ENCODE data around the gene FRG1. TPM values are rescaled to one million over a fixed set of nuclear protein-coding genes. Genes with fewer than 3 reads are reported as not detected.
"Not testable (repeated sequence)": the region's sequence is repeated elsewhere in the genome, so short reads cannot be mapped to it uniquely, and the experiment has no call there.

FRG1 gene
- total RNA-seq, 4 donors from 2014 or later: 30.7 to 40.0 (median 36.7) TPM

DNA sequence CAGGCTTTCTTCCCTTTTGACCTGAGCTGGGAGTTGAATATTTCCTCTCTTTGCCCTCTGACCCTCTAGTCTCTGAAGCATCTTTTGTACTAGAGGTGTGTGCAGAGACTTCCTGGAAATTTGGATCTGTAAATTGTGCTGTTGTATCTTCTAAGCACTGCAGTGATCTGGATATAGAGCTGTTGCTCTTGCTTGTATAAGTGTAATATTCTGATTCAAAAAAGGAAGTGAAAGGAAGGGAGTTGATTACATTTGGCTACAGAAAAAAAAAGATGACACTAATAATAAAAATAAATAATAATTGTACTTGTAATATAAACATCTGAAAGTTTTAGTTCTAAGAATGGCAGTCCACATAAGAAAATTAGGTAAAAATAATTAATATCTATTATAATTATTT lies 33.0 kb downstream of the FRG1 start:
- Histone ChIP-seq H3K27me3 (no peaks in the 10 kb centered on the region), H3K27ac (replicated peaks in 1 of 4) (no peak overlapping the region), H3K36me3 (no peaks in the 10 kb centered on the region), H3K4me1 (no peaks in the 10 kb centered on the region), H3K9me3 (no peaks in the 10 kb centered on the region), H3K4me3 (no peak overlapping the region)
- DNase-seq (ENCODE audit: extremely low spot score): no peak
- TF ChIP-seq, protein P1, sequence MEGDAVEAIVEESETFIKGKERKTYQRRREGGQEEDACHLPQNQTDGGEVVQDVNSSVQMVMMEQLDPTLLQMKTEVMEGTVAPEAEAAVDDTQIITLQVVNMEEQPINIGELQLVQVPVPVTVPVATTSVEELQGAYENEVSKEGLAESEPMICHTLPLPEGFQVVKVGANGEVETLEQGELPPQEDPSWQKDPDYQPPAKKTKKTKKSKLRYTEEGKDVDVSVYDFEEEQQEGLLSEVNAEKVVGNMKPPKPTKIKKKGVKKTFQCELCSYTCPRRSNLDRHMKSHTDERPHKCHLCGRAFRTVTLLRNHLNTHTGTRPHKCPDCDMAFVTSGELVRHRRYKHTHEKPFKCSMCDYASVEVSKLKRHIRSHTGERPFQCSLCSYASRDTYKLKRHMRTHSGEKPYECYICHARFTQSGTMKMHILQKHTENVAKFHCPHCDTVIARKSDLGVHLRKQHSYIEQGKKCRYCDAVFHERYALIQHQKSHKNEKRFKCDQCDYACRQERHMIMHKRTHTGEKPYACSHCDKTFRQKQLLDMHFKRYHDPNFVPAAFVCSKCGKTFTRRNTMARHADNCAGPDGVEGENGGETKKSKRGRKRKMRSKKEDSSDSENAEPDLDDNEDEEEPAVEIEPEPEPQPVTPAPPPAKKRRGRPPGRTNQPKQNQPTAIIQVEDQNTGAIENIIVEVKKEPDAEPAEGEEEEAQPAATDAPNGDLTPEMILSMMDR (IDR thresholded peaks at IDR 0.05): no peak
- TF ChIP-seq POLR2AphosphoS5 (IDR thresholded peaks at IDR 0.05) (no peak), POLR2A (IDR thresholded peaks at IDR 0.05; ENCODE audit: low read depth) (no peak), EP300 (IDR thresholded peaks at IDR 0.05) (no peak)
- intact Hi-C loops (cut with DNase I): no loop called here

DNA sequence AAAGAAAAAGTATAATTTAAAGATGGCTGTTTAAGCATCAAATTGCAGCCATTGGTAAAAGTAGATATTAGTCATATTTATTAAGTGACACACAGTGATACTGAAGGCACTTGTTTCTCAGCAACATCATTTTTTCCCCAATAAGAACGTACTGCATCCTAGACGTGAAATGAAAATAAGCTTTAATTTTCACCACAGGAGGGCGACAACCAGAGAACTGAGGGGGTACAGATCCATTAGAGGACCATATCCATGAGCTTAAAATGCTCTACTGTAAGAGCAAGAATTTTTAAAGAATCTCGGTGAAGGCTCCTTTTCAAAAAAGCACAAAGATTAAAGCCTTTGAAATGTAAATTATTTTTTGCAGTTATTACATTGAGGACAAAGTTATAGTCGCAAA lies 33.4 kb downstream of the FRG1 start:
- 52% methylated on average over 5 of the region's 5 CpGs for WGBS
- intact Hi-C loops (cut with DNase I): no loop called here
- no peak for DNase-seq (ENCODE audit: extremely low spot score)
- TF ChIP-seq, protein P1 (IDR thresholded peaks at IDR 0.05): no peak
- TF ChIP-seq POLR2AphosphoS5 (IDR thresholded peaks at IDR 0.05) (no peak), EP300 (IDR thresholded peaks at IDR 0.05) (no peak), POLR2A (IDR thresholded peaks at IDR 0.05; ENCODE audit: low read depth) (no peak)
- no peaks in the 10 kb centered on the region for H3K4me1 ChIP-seq
- H3K9me3 ChIP-seq: no peaks in the 10 kb centered on the region
- no peak overlapping the region for H3K4me3 ChIP-seq
- no peak overlapping the region for H3K27ac ChIP-seq (replicated peaks in 1 of 4)
- H3K36me3 ChIP-seq: no peaks in the 10 kb centered on the region
- no peaks in the 10 kb centered on the region for H3K27me3 ChIP-seq

DNA sequence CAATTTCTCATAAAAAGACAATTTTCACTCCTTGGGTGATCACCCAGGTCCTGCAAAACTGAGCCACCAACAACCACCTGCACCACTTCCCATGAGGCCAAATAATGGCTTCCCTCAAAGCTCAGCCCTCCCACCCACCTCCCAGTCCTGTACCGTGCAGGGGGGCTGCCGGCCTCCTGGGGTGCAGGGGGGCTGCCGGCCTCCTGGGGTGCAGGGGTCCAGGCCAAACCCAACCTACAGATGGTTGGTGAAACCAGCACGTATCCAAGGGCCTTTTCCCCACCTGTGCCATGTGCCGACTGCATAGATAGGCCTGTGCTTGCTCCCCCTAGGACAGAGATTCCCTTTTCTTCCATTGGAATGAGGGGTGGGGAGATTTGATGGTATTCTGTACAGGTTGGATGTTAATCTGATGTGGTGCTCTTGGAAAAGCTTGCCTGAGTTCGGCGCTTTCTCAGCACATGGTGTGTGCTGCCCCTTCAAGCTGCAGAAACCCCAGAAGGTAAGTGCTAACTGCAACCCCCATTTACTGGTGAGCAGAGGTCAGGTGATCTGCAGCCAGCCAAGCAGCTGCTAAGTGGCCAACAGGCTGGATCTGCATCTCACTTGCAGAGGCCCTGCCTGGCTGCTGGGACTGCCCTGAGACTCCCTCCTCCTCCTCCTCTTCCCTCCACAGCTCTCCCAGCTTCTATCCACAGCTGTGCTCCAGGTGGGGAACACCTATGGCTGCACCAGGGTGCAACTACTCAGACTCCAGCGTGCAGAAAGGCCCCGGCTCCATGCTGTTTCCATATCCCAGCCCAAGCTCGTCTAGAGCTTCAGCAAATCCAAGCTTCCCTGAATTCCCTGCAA lies 38.8 kb downstream of the FRG1 start:
- no peaks in the 10 kb centered on the region for H3K4me1 ChIP-seq
- intact Hi-C loops (cut with DNase I): no loop called here
- H3K27ac ChIP-seq (replicated peaks in 1 of 4): no peak overlapping the region
- no peak overlapping the region for H3K4me3 ChIP-seq
- no peak for DNase-seq (ENCODE audit: extremely low spot score)
- 67% methylated on average over 10 of the region's 10 CpGs for WGBS
- peaks cover 0 to 6% (median 0%) of the 10 kb centered on the region in 4 donors for H3K27me3 ChIP-seq
- TF ChIP-seq POLR2A (IDR thresholded peaks at IDR 0.05; ENCODE audit: low read depth) (no peak), POLR2AphosphoS5 (IDR thresholded peaks at IDR 0.05) (no peak), EP300 (IDR thresholded peaks at IDR 0.05) (no peak)
- TF ChIP-seq, protein P1 (IDR thresholded peaks at IDR 0.05): no peak
- no peaks in the 10 kb centered on the region for H3K36me3 ChIP-seq
- H3K9me3 ChIP-seq: no peaks in the 10 kb centered on the region

DNA sequence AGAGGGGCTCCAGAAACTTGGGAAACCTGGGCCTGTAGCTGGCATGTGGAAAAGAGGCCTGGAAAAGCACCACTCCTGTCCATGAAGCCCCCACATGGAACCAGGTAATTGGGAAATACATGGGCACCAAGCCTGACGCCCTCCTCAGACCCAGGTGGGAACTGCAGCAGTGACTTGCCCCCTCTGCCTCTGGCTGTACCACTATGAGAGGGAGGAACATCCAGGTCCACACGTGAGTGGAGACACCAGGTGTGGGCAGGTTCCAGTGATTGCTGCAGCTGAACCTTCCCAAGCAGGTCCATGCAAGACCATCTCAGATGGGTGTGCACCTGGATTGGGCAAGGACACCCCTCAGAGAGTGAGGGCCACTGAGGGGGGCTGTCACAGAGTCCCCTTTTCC lies 39.6 kb downstream of the FRG1 start:
- H3K36me3 ChIP-seq; DNase-seq (ENCODE audit: extremely low spot score); H3K4me1 ChIP-seq; H3K4me3 ChIP-seq; H3K27me3 ChIP-seq; H3K27ac ChIP-seq (replicated peaks in 1 of 4); H3K9me3 ChIP-seq; intact Hi-C loops (cut with DNase I): not testable (repeated sequence)
- 70% methylated on average over 2 of the region's 2 CpGs for WGBS

DNA sequence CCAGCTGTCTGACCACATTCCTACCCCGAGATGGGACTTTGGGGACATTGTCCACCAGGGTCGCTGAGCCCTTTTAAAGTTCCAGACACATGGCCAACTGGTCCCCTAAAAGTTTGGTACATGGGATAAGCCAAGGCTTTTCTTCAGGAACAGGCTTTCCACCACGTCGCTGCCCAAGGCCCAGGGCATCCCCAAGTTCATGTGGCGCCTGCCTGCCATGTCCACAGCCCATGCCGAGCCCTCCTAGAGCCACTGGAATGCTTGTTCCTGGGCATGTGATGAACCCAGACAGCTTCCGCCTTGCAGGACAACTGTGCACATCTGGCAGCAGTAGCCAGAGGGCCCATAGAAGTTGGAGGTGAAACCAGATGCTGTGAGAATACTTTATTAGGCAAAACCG lies 41.3 kb downstream of the FRG1 start:
- no peak for DNase-seq (ENCODE audit: extremely low spot score)
- Histone ChIP-seq H3K27me3 (peaks cover 0 to 6% (median 0%) of the 10 kb centered on the region in 4 donors), H3K4me1 (no peaks in the 10 kb centered on the region), H3K9me3 (no peaks in the 10 kb centered on the region), H3K27ac (replicated peaks in 1 of 4) (no peak overlapping the region), H3K4me3 (no peak overlapping the region), H3K36me3 (no peaks in the 10 kb centered on the region)
- intact Hi-C loops (cut with DNase I): no loop called here
- 95% methylated on average over 6 of the region's 8 CpGs for WGBS
- TF ChIP-seq EP300 (IDR thresholded peaks at IDR 0.05) (no peak), POLR2AphosphoS5 (IDR thresholded peaks at IDR 0.05) (no peak), POLR2A (IDR thresholded peaks at IDR 0.05; ENCODE audit: low read depth) (no peak)
- TF ChIP-seq, protein P1 (IDR thresholded peaks at IDR 0.05): no peak

DNA sequence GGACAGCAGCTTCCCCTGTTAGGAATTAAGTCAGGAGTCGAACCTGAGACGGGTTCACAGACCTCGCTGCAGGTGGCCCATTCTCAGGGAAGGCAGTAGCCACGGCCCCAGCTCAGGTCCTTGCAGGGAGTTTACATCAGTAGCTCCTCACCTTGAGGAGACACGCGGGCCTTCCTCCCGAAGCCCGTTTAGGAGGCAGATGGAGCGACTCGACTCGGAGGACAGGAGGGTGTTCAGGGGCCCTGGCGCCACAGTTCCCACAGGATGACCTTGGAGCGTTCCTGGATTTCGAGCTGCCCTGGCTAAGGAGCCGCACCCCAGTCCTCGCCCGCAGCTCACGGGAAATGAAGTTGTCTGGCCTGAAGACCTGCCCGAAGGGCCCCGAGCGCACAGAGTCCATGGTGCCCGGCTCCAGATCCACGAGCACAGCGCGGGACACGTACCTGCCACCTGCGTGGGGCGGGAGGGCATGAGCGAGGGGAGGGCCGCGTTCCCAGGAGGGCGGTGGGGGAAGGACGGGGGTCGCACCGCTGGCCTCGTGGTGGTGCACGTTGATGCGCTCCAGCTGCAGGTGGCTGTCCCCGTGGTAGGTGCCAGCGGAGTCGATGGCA lies 43.3 kb downstream of the FRG1 start:
- H3K4me3 ChIP-seq; H3K4me1 ChIP-seq; H3K36me3 ChIP-seq; H3K9me3 ChIP-seq; intact Hi-C loops (cut with DNase I); H3K27ac ChIP-seq (replicated peaks in 1 of 4); DNase-seq (ENCODE audit: extremely low spot score); H3K27me3 ChIP-seq: not testable (repeated sequence)
- WGBS: 81% methylated on average over 4 of the region's 41 CpGs

DNA sequence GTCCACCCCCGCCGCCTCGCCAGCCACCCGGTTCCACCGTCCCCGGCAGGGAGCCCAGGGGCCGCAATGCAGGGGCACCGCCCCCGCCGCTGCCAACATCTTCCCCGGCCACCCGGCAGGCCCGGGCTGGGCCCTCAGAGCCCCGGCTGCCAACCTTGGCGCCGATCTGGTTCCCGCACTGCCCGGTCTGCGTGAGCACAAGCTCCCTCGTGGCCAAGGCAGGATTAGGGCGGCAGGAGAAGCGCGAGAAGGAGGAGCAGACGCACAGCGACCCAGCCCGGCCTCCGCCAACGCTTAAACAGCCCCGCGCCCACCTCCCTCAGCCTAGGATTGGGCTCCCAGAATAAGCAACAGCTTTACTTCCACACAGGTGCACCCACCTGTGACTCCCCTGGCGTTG lies 44.0 kb downstream of the FRG1 start:
- H3K36me3 ChIP-seq; H3K27me3 ChIP-seq; H3K4me3 ChIP-seq; H3K4me1 ChIP-seq; H3K9me3 ChIP-seq; DNase-seq (ENCODE audit: extremely low spot score); H3K27ac ChIP-seq (replicated peaks in 1 of 4); intact Hi-C loops (cut with DNase I): not testable (repeated sequence)
- WGBS: 60% methylated on average over 7 of the region's 31 CpGs

DNA sequence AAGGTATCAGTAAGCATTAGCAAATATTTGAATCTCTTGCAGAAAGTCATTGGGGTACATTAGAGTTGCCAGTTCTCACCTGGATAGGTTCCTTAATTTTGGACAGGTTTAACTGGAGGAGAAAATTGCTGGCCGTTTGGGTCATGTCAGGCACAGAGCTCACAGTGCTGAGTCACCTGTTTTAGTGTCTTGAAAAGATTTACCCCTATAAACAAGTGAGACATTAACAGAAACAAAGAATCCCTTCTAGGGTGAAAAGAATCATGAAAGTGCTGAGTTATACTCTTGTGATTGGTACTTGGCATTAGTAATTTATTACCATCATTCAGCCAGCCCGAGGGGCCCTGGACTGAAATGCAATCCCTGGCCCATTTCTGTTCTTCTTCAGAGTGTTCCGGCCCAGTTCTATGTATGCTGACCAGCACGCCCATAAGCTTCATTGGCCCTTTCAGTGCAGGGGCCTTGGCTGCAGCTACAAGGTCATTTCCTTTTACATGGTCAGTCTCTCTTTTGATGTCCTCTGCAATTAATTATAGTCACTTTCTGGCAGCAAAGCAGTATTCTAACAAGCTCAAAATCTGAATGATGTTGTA lies 45.1 kb downstream of the FRG1 start:
- H3K36me3 ChIP-seq; H3K4me3 ChIP-seq; H3K27ac ChIP-seq (replicated peaks in 1 of 4); H3K4me1 ChIP-seq; H3K27me3 ChIP-seq; H3K9me3 ChIP-seq; DNase-seq (ENCODE audit: extremely low spot score); intact Hi-C loops (cut with DNase I): not testable (repeated sequence)
- WGBS: 59% methylated on average over 4 of the region's 4 CpGs
